GM13977 (cell line): ENCODE data around the gene GMDS.

Source experiments
- DNase-seq: peaks from one replicate; pipeline ENCODE4 v3.0.0; 2012; ENCODE audit warnings: low spot score
- CTCF ChIP-seq: IDR thresholded peaks from 2 replicates; pipeline ENCODE4 v1.5.1; 2012; ENCODE audit warnings: mild to moderate bottlenecking, control low read depth; ENCODE audit not compliant: insufficient read depth; ENCODE audit errors: extremely low read depth, missing control alignments
- in situ Hi-C: fragments of 300-500 bp; cut with MboI; formaldehyde crosslinking; loops from one replicate; pipeline ENCODE4 v1.12.0; 2022; ENCODE audit warnings: low sequenced_read_pairs, low pct_unique_long_range_greater_than_20kb, mixed read lengths, inconsistent platforms; ENCODE audit not compliant: unreplicated experiment

GMDS gene

DNA sequence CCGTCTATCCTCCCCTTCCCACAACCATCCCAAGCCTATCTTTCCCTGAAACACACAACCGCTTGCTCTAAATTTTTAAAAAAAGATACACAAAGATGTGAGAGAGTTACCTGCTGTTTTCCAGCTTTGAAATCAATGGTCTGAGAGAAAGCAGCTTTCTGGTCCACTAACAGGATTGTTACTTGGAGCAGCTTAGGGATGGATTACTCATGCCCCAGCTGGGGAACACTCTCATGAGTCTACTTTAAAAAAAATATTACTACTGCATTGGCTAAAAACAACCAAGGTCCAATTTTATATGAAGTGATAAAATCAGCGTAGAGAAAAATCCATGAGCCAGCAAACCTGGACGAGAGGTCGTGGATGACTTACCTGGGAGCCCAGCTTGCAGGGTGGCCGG, 665.3 kb downstream of the GMDS start:
- no peak for TF ChIP-seq CTCF
- no peak for DNase-seq
- in situ Hi-C loops, result loop anchor here (25.0 kb wide), 1 partner anchor 1057 kb away; no protein-coding TSS in a partner anchor

DNA sequence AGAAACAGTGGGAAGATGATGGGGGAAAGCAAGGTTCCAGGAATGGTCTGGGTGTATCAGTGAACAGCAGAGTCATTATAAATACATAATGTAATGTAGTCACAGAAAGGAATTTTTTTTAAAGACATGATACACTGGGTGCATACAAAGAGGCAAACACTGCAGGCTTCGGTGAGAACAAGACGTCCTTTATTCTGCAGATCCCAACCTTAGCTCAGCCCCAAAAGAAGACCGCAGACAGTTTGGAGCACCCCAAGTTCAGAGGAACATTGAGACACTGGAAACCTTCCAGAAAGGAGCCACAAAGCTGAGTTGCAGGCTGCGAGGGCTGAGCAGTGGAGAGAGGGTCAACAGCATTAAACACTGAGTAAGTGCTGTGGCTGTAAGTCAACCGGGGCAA, 666.3 kb downstream of the GMDS start:
- in situ Hi-C loops, result loop anchor here (25.0 kb wide), 1 partner anchor 1058 kb away; no protein-coding TSS in a partner anchor
- TF ChIP-seq CTCF, result no peak
- DNase-seq, result no peak

DNA sequence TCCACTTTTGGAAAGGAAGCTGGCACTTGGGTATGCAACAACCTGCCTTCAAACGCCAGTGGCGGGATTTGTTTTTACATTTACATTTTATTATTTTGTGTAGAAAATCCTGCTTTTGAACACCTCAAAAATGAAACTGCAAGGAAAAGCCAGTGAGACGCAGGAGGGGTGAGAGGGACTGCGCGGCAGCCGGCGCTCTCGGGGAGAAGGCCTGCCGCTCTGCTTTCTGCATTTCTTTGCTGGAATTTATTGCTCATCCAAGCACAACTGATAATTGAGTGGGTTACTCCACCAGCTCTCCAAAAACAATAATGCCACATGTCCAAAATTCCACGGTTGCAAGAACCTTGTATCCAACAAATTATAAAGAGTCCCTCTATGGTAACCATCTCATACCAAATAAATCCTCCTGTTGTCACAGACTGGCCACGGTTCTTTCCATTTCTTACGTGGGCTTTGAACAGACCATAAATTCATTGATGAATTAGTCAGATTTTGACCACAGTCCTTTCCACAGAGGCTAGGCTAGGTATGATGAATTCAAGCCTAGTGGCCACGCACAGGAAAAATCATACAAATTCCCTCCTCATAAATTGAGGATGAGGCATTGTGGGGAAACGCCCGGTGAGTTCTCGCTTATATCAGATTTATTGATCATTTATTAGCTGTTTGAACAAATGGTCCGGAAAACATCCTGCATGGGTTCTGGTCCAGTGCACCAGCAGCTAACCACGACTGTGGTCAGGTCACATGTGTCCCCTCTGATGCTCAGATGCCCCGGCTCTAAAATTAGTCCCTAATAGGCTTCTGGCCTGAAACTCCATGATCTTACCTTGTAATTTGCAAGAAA, 667.3 kb downstream of the GMDS start:
- DNase-seq, result peak; percentile 54
- in situ Hi-C loops, result loop anchor here (25.0 kb wide), 1 partner anchor 1059 kb away; no protein-coding TSS in a partner anchor
- TF ChIP-seq CTCF, result no peak

- TF ChIP-seq CTCF, result no peak
- in situ Hi-C loops, result loop anchor here (25.0 kb wide), 1 partner anchor 1060 kb away; no protein-coding TSS in a partner anchor
- no peak for DNase-seq
Observed at GRCh38 chr6:1577146-1577680, 668.2 kb downstream of the GMDS start.

DNA sequence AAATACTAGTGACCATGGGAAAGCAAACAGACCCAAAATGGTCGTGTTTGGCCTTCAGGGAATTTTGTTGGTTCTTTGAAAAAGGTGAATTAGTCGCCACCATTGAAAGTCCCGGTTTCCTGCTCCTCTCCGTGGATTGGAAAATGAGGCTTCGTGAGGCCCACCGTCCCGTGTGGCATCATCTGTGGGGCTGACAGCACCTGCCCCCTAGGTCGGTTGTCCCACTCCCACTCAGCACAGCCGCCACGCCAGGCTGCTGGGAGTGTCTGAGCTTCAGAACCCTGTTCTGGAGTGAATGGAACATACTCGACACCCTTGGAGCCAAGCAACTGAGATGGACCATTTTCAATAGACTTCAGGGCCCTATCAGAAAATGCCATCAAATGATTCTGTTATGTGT, 668.7 kb downstream of the GMDS start:
- TF ChIP-seq CTCF, result no peak
- in situ Hi-C loops, result loop anchor here (25.0 kb wide), 1 partner anchor 1061 kb away; no protein-coding TSS in a partner anchor
- DNase-seq, result no peak

- TF ChIP-seq CTCF, result no peak
- in situ Hi-C loops, result loop anchor here (25.0 kb wide), 1 partner anchor 1061 kb away; no protein-coding TSS in a partner anchor
- DNase-seq, result no peak
Observed at GRCh38 chr6:1576166-1576565, 669.2 kb downstream of the GMDS start.
